Sigmoid colon (tissue), 4 donors: ENCODE data around the gene SUSD3.

Experiments used
- POLR2AphosphoS5 ChIP-seq, 4 donors: sonication (generic); formaldehyde crosslinking; IDR thresholded peaks; one replicate each; pipeline ENCODE4 v1.6.1; 2017; ENCODE audit warnings: antibody characterized with exemption in 4 of 4
- TF ChIP-seq, protein P1 (sequence below), 4 experiments: fragments of 450-650 bp in 3 of 4; fragments of 200-600 bp in 1 of 4; IDR thresholded peaks; one replicate each; pipeline ENCODE4 v1.5.1; 2016 to 2019; ENCODE audit warnings: antibody characterized with exemption in 4 of 4, mild to moderate bottlenecking in 3 of 4, moderate library complexity in 2 of 4

DNA sequence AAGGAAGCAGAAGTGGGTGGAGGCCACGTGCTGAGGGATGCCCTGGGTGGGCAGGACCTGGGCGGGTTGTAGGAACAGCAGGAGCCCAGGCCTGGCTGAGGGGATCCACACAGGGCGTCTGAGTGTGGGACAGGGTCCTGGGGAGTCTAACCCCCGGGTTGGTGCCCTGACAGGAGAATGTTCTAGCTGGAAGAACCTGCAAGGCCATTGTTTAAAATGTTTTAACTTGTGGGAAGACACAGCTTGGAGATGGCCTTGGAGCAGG is 33.9 kb upstream of the SUSD3 start:
- TF ChIP-seq, protein P1, sequence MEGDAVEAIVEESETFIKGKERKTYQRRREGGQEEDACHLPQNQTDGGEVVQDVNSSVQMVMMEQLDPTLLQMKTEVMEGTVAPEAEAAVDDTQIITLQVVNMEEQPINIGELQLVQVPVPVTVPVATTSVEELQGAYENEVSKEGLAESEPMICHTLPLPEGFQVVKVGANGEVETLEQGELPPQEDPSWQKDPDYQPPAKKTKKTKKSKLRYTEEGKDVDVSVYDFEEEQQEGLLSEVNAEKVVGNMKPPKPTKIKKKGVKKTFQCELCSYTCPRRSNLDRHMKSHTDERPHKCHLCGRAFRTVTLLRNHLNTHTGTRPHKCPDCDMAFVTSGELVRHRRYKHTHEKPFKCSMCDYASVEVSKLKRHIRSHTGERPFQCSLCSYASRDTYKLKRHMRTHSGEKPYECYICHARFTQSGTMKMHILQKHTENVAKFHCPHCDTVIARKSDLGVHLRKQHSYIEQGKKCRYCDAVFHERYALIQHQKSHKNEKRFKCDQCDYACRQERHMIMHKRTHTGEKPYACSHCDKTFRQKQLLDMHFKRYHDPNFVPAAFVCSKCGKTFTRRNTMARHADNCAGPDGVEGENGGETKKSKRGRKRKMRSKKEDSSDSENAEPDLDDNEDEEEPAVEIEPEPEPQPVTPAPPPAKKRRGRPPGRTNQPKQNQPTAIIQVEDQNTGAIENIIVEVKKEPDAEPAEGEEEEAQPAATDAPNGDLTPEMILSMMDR (IDR thresholded peaks at IDR 0.05): no peak
- no peak for TF ChIP-seq POLR2AphosphoS5 (IDR thresholded peaks at IDR 0.05)
